GM23338 (cell line): ENCODE results near the gene TUBAL3. TPM values are rescaled to one million over a fixed set of nuclear protein-coding genes. Genes with fewer than 3 reads are reported as not detected.
A peak's percentile ranks its signal among the peaks of the same experiment; 100 is the strongest.

ENCODE experiments used
- ATAC-seq: fragments of 200-7000 bp; cut with Tn5 transposase; 3 replicates; pipeline ENCODE4 v1.9.1; 2020
- DNase-seq: peaks from one replicate; pipeline ENCODE4 v3.0.0-alpha.2; 2015; ENCODE audit warnings: low spot score
- H2AFZ ChIP-seq: fragments of 200-600 bp; sonication (generic); 2 replicates; pipeline ENCODE4 v1.8.0; 2016; ENCODE audit warnings: antibody characterized with exemption, mild to moderate bottlenecking, moderate library complexity
- H3F3A ChIP-seq: fragments of 200-600 bp; sonication (generic); replicated peaks from 2 replicates; pipeline ENCODE4 v1.8.0; 2017; ENCODE audit warnings: antibody characterized with exemption, mixed run types, low read depth
- H3K27ac ChIP-seq: fragments of 200-600 bp; sonication (generic); 2 replicates; pipeline ENCODE4 v1.6.1; 2016; ENCODE audit warnings: low read depth
- H3K27me3 ChIP-seq: fragments of 200-600 bp; sonication (generic); 2 replicates; pipeline ENCODE4 v1.8.0; 2016; ENCODE audit warnings: mild to moderate bottlenecking, mixed run types, moderate library complexity; ENCODE audit not compliant: insufficient read depth
- H3K36me3 ChIP-seq: fragments of 200-600 bp; sonication (generic); 2 replicates; pipeline ENCODE4 v1.8.0; 2016; ENCODE audit warnings: mild to moderate bottlenecking; ENCODE audit not compliant: insufficient read depth
- H3K4me1 ChIP-seq: fragments of 200-600 bp; sonication (generic); 2 replicates; pipeline ENCODE4 v1.8.0; 2016; ENCODE audit warnings: mild to moderate bottlenecking, moderate library complexity; ENCODE audit not compliant: insufficient read depth
- H3K4me2 ChIP-seq: fragments of 200-600 bp; sonication (generic); 2 replicates; pipeline ENCODE4 v1.7.1; 2017; ENCODE audit warnings: mixed run types
- H3K4me3 ChIP-seq: fragments of 200-600 bp; sonication (generic); 2 replicates; pipeline ENCODE4 v1.6.1; 2016; ENCODE audit warnings: mixed run types
- H3K79me2 ChIP-seq: fragments of 200-600 bp; sonication (generic); replicated peaks from 2 replicates; pipeline ENCODE4 v1.8.0; 2017; ENCODE audit warnings: mild to moderate bottlenecking; ENCODE audit not compliant: insufficient read depth
- H3K9me2 ChIP-seq: fragments of 200-600 bp; sonication (generic); 2 replicates; pipeline ENCODE4 v1.8.0; 2017; ENCODE audit not compliant: insufficient read depth
- H4K20me1 ChIP-seq: fragments of 200-600 bp; sonication (generic); replicated peaks from 2 replicates; pipeline ENCODE4 v1.8.0; 2017; ENCODE audit warnings: mild to moderate bottlenecking; ENCODE audit not compliant: insufficient read depth
- H3K27ac Mint-ChIP-seq: 2 replicates; pipeline ENCODE4 v1.8.0; 2020; ENCODE audit warnings: inconsistent platforms, mild to moderate bottlenecking, moderate library complexity, mixed read lengths
- H3K27me3 Mint-ChIP-seq: 3 replicates; pipeline ENCODE4 v1.8.0; 2022; ENCODE audit warnings: low read depth, mild to moderate bottlenecking, moderate library complexity, mixed read lengths, inconsistent platforms; ENCODE audit not compliant: insufficient read depth, poor library complexity
- H3K36me3 Mint-ChIP-seq: 3 replicates; pipeline ENCODE4 v1.8.0; 2021; ENCODE audit warnings: low read depth, mild to moderate bottlenecking, inconsistent platforms, moderate library complexity, mixed read lengths
- H3K4me1 Mint-ChIP-seq: 3 replicates; pipeline ENCODE4 v1.8.0; 2020; ENCODE audit warnings: mild to moderate bottlenecking, inconsistent platforms, mixed read lengths
- H3K4me3 Mint-ChIP-seq: 3 replicates; pipeline ENCODE4 v1.8.0; 2021; ENCODE audit warnings: moderate library complexity, mild to moderate bottlenecking, inconsistent platforms, mixed read lengths
- H3K9me3 Mint-ChIP-seq: 3 replicates; pipeline ENCODE4 v1.8.0; 2020; ENCODE audit warnings: moderate library complexity, mild to moderate bottlenecking, inconsistent platforms, mixed read lengths
- CREB1 ChIP-seq: fragments of 250-450 bp; sonication (Bioruptor Pico); IDR thresholded peaks from 2 replicates; pipeline ENCODE4 v1.5.0; 2020; ENCODE audit warnings: low read depth, mild to moderate bottlenecking, moderate library complexity
- CTCF ChIP-seq, 2 experiments: fragments of 200-600 bp in 1 of 2; sonication (generic) in 1 of 2; conservative IDR thresholded peaks; 2 replicates each; pipeline versions ENCODE4 v1.5.1 to v1.6.1; 2016 to 2017; ENCODE audit warnings: antibody characterized with exemption in 2 of 2, low read depth in 2 of 2, mild to moderate bottlenecking in 2 of 2, moderate library complexity in 1 of 2
- EZH2 ChIP-seq: fragments of 200-600 bp; sonication (generic); IDR thresholded peaks from one replicate; pipeline ENCODE4 v1.8.0; 2017; ENCODE audit warnings: antibody characterized with exemption, mild to moderate bottlenecking, low read depth; ENCODE audit not compliant: unreplicated experiment
- EZH2phosphoT487 ChIP-seq: fragments of 200-600 bp; sonication (generic); IDR thresholded peaks from one replicate; pipeline ENCODE4 v1.8.1; 2018; ENCODE audit warnings: antibody characterized with exemption; ENCODE audit not compliant: unreplicated experiment
- JUNB ChIP-seq: IDR thresholded peaks from one replicate; pipeline ENCODE4 v1.6.1; 2016; ENCODE audit warnings: antibody characterized with exemption; ENCODE audit not compliant: unreplicated experiment
- NANOG ChIP-seq: IDR thresholded peaks from 2 replicates; pipeline ENCODE4 v1.6.1; 2016; ENCODE audit warnings: antibody characterized with exemption, borderline replicate concordance
- STAT1 ChIP-seq: IDR thresholded peaks from one replicate; pipeline ENCODE4 v1.6.1; 2016; ENCODE audit warnings: antibody characterized with exemption; ENCODE audit not compliant: unreplicated experiment
- ZNF114 ChIP-seq: fragments of 250-450 bp; sonication (Bioruptor Pico); IDR thresholded peaks from 2 replicates; pipeline ENCODE4 v1.5.0; 2020; ENCODE audit warnings: mild to moderate bottlenecking, moderate library complexity
- ZNF331 ChIP-seq: fragments of 250-450 bp; sonication (Bioruptor Pico); IDR thresholded peaks from 2 replicates; pipeline ENCODE4 v1.5.0; 2020; ENCODE audit warnings: low read depth, mild to moderate bottlenecking, moderate library complexity
- polyA plus RNA-seq: library from polyadenylated mRNA; unstranded; fragments of >200 nt; fragmentation: Nextera tagmentation; extraction: Ambion mirVana; gene quantifications from 2 replicates; pipeline ENCODE4 v1.2.1, GENCODE V29; 2016
- total RNA-seq: library from RNA; depleted of rRNA; stranded (reverse); fragments of >200 nt; shearing (Covaris generic); gene quantifications from 2 replicates; pipeline ENCODE4 v1.2.3, GENCODE V29; 2014
- TF ChIP-seq, protein P1 (sequence below): IDR thresholded peaks from 2 replicates; pipeline ENCODE4 v1.6.1; 2016; ENCODE audit warnings: antibody characterized with exemption

TUBAL3 gene
- total and polyA plus RNA-seq, 2 experiments from 2014 or later = not detected

GRCh38 chr10:5418584-5418983 lies 14.0 kb upstream of the TUBAL3 start (continued):
- TF ChIP-seq CTCF (conservative IDR thresholded peaks at IDR 0.05; ENCODE audit: low read depth in 2 of 2) = no peak
- TF ChIP-seq ZNF114 = no peak
- TF ChIP-seq NANOG = no peak
- TF ChIP-seq STAT1 = no peak
- TF ChIP-seq EZH2 = no peak
- TF ChIP-seq ZNF331 (CRISPR knock-in tag) = no peak

DNA sequence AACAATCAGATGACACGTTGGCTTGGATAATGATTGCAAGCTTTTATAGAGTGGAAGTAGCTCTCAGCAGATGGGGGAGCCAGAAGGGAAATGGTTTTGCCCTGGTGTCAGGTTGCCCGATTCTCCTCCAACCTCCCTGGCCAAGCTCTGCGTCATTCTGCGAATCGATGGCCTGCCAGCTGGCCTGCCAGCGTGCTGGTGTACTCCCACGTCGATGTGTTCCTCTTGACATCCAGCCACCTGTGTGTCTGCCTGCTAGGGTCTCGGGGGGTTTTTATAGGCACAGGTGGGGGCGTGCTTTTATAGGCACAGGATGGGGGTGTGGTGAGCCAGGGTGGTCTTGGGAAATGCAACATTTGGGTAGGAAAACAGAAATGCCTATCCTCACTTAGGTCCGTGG lies 12.4 kb upstream of the TUBAL3 start:
- Mint-ChIP-seq H3K27ac (peak overlapping the region; percentile 63; the same call in 1 of the 2 replicates), H3K9me3 (no peaks in the 10 kb centered on the region; the same call in 2 of the 3 replicates), H3K36me3 (no peaks in the 10 kb centered on the region; the same call in 1 of the 3 replicates), H3K27me3 (no peaks in the 10 kb centered on the region), H3K4me3 (peak overlapping the region; percentile 63), H3K4me1 (peaks cover 29% of the 10 kb centered on the region)
- peak; percentile 39 for ATAC-seq
- peaks cover 90% of the 10 kb centered on the region for H3K79me2 ChIP-seq
- no peaks in the 10 kb centered on the region for H3K36me3 ChIP-seq
- no peaks in the 10 kb centered on the region for H3F3A ChIP-seq
- H3K9me2 ChIP-seq = no peaks in the 10 kb centered on the region
- peak overlapping the region; percentile 39 for H3K4me3 ChIP-seq
- peak overlapping the region; percentile 33; the same call in 1 of the 2 replicates for H3K27ac ChIP-seq
- TF ChIP-seq CREB1 (0 out of 2 replicates have a peak, but pooled peaks have one; percentile 25), EZH2phosphoT487 (no peak)
- H2AFZ ChIP-seq = no peak overlapping the region
- H3K4me2 ChIP-seq = peak overlapping the region; percentile 72
- H3K27me3 ChIP-seq = no peaks in the 10 kb centered on the region
- 0 out of 2 replicates have a peak, but pooled peaks cover 15% of the 10 kb centered on the region for H4K20me1 ChIP-seq
- peak; percentile 75 for DNase-seq
- peaks cover 43% of the 10 kb centered on the region for H3K4me1 ChIP-seq

GRCh38 chr10:5413012-5413938 lies 8.6 kb upstream of the TUBAL3 start:
- H4K20me1 ChIP-seq = 0 out of 2 replicates have a peak, but pooled peaks cover 15% of the 10 kb centered on the region
- peaks cover 26% of the 10 kb centered on the region for H3K4me1 Mint-ChIP-seq
- peaks cover 53% of the 10 kb centered on the region for H3K79me2 ChIP-seq
- no peaks in the 10 kb centered on the region for H3K9me2 ChIP-seq
- H3K36me3 Mint-ChIP-seq = no peaks in the 10 kb centered on the region; the same call in 2 of the 3 replicates
- peak overlapping the region; percentile 74 for H3K4me2 ChIP-seq
- H3K27me3 ChIP-seq = no peaks in the 10 kb centered on the region
- no peaks in the 10 kb centered on the region for H3F3A ChIP-seq
- TF ChIP-seq JUNB = no peak
- TF ChIP-seq ZNF114 = no peak
- no peak for TF ChIP-seq STAT1
- TF ChIP-seq, protein P1, sequence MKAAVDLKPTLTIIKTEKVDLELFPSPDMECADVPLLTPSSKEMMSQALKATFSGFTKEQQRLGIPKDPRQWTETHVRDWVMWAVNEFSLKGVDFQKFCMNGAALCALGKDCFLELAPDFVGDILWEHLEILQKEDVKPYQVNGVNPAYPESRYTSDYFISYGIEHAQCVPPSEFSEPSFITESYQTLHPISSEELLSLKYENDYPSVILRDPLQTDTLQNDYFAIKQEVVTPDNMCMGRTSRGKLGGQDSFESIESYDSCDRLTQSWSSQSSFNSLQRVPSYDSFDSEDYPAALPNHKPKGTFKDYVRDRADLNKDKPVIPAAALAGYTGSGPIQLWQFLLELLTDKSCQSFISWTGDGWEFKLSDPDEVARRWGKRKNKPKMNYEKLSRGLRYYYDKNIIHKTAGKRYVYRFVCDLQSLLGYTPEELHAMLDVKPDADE = no peak
- TF ChIP-seq ZNF331 (CRISPR knock-in tag) = no peak
- H3K27ac Mint-ChIP-seq = no peak overlapping the region
- H3K36me3 ChIP-seq = no peaks in the 10 kb centered on the region
- H3K4me3 Mint-ChIP-seq = no peak overlapping the region
- peak overlapping the region; percentile 82 for H3K4me3 ChIP-seq
- no peak overlapping the region for H3K27ac ChIP-seq
- peaks cover 43% of the 10 kb centered on the region for H3K4me1 ChIP-seq
- H2AFZ ChIP-seq = no peak overlapping the region
- H3K27me3 Mint-ChIP-seq = no peaks in the 10 kb centered on the region
- DNase-seq (peak; percentile 52), ATAC-seq (peak; percentile 14)
- peaks cover 5% of the 10 kb centered on the region; the same call in 1 of the 3 replicates for H3K9me3 Mint-ChIP-seq
